ENCODE results near the gene PPIL6. TPM values are rescaled to one million over a fixed set of nuclear protein-coding genes. Genes with fewer than 3 reads are reported as not detected.

PPIL6 gene
- total RNA-seq, 2 experiments from 2014 or later: 0.84 to 1.3 TPM

GRCh38 chr6:109428889-109429477, 11.4 kb downstream of the PPIL6 start:
- no peak overlapping the region for H3K27ac Mint-ChIP-seq
- TF ChIP-seq CTCF (IDR thresholded peaks at IDR 0.05): no peak
- Histone ChIP-seq H3K4me3 (ENCODE audit: low read length) (no peak overlapping the region), H3K9me3 (ENCODE audit: control insufficient read depth in 1 of 2, insufficient read depth in 1 of 2, low read length in 2 of 2) (no peaks in the 10 kb centered on the region), H3K27me3 (ENCODE audit: control insufficient read depth in 1 of 2, insufficient read depth in 2 of 2, low read length in 2 of 2) (no peaks in the 10 kb centered on the region), H3K4me1 (ENCODE audit: insufficient read depth, low read length) (no peaks in the 10 kb centered on the region), H3K27ac (ENCODE audit: low read depth in 1 of 2, low read length in 2 of 2) (no peak overlapping the region), H3K36me3 (ENCODE audit: insufficient read depth, low read length) (no peaks in the 10 kb centered on the region)
- no peak overlapping the region for H3K4me3 Mint-ChIP-seq
- H3K36me3 Mint-ChIP-seq (ENCODE audit: low read depth): no peaks in the 10 kb centered on the region
- intact Hi-C loops (cut with DNase I, micrococcal nuclease): no loop called here
- no peaks in the 10 kb centered on the region for H3K27me3 Mint-ChIP-seq
- no peak for DNase-seq
- ChIA-PET CTCF (no interaction called here), POLR2A (no interaction called here)
- H3K4me1 Mint-ChIP-seq (ENCODE audit: low read depth): no peaks in the 10 kb centered on the region
- no peaks in the 10 kb centered on the region for H3K9me3 Mint-ChIP-seq
- ATAC-seq (ENCODE audit: poor library complexity): no peak

- H3K27ac Mint-ChIP-seq: no peak overlapping the region
Observed at GRCh38 chr6:109424946-109425345, 15.5 kb downstream of the PPIL6 start.

GRCh38 chr6:109421184-109421583, 19.2 kb downstream of the PPIL6 start:
- no peaks in the 10 kb centered on the region for H3K4me1 Mint-ChIP-seq (ENCODE audit: low read depth)
- TF ChIP-seq CTCF (IDR thresholded peaks at IDR 0.05): no peak
- H3K27ac ChIP-seq (ENCODE audit: low read depth in 1 of 2, low read length in 2 of 2): no peak overlapping the region
- H3K36me3 ChIP-seq (ENCODE audit: insufficient read depth, low read length): no peaks in the 10 kb centered on the region
- H3K27me3 ChIP-seq (ENCODE audit: control insufficient read depth in 1 of 2, insufficient read depth in 2 of 2, low read length in 2 of 2): no peaks in the 10 kb centered on the region
- no peaks in the 10 kb centered on the region for H3K27me3 Mint-ChIP-seq
- H3K4me3 ChIP-seq (ENCODE audit: low read length): no peak overlapping the region
- H3K36me3 Mint-ChIP-seq (ENCODE audit: low read depth): no peaks in the 10 kb centered on the region
- no peak overlapping the region for H3K27ac Mint-ChIP-seq
- no peaks in the 10 kb centered on the region for H3K4me1 ChIP-seq (ENCODE audit: insufficient read depth, low read length)
- DNase-seq (no peak), ATAC-seq (ENCODE audit: poor library complexity) (no peak)
- POLR2A ChIA-PET: no interaction called here
- intact Hi-C loops (cut with DNase I, micrococcal nuclease): no loop called here
- CTCF ChIA-PET: no interaction called here
- H3K9me3 Mint-ChIP-seq: no peaks in the 10 kb centered on the region
- no peak overlapping the region for H3K4me3 Mint-ChIP-seq
- H3K9me3 ChIP-seq (ENCODE audit: control insufficient read depth in 1 of 2, insufficient read depth in 1 of 2, low read length in 2 of 2): no peaks in the 10 kb centered on the region

More at GRCh38 chr6:109424946-109425345, 15.5 kb downstream of the PPIL6 start:
- H3K27me3 ChIP-seq (ENCODE audit: control insufficient read depth in 1 of 2, insufficient read depth in 2 of 2, low read length in 2 of 2): no peaks in the 10 kb centered on the region
- intact Hi-C loops (cut with DNase I, micrococcal nuclease): no loop called here
- Mint-ChIP-seq H3K4me1 (ENCODE audit: low read depth) (no peaks in the 10 kb centered on the region), H3K27me3 (no peaks in the 10 kb centered on the region), H3K4me3 (no peak overlapping the region), H3K36me3 (ENCODE audit: low read depth) (no peaks in the 10 kb centered on the region), H3K9me3 (no peaks in the 10 kb centered on the region)
- no peak overlapping the region for H3K27ac ChIP-seq (ENCODE audit: low read depth in 1 of 2, low read length in 2 of 2)
- no peaks in the 10 kb centered on the region for H3K9me3 ChIP-seq (ENCODE audit: control insufficient read depth in 1 of 2, insufficient read depth in 1 of 2, low read length in 2 of 2)
- ATAC-seq (ENCODE audit: poor library complexity) (no peak), DNase-seq (no peak)
- TF ChIP-seq CTCF (IDR thresholded peaks at IDR 0.05): no peak
- ChIA-PET POLR2A (no interaction called here), CTCF (no interaction called here)
- H3K36me3 ChIP-seq (ENCODE audit: insufficient read depth, low read length): no peaks in the 10 kb centered on the region
- no peak overlapping the region for H3K4me3 ChIP-seq (ENCODE audit: low read length)
- no peaks in the 10 kb centered on the region for H3K4me1 ChIP-seq (ENCODE audit: insufficient read depth, low read length)

Data from CD4-positive, alpha-beta T cell (primary cell).